OCI-LY1 (cell line): ENCODE results near the gene PRR9.
"Not testable (repeated sequence)": the region's sequence is repeated elsewhere in the genome, so short reads cannot be mapped to it uniquely, and the experiment has no call there.

Source experiments
- EZH2 ChIP-seq: fragments of 200-600 bp; sonication (generic), shearing (Covaris generic); IDR thresholded peaks from 2 replicates; pipeline ENCODE4 v1.8.0; 2017; ENCODE audit warnings: borderline replicate concordance, mixed run types, mild to moderate bottlenecking, antibody characterized with exemption, low read length, moderate library complexity, mixed read lengths
- TF ChIP-seq, protein P1 (sequence below): fragments of 200-600 bp; sonication (generic), shearing (Covaris generic); IDR thresholded peaks from 2 replicates; pipeline ENCODE4 v1.5.1; 2017; ENCODE audit warnings: mild to moderate bottlenecking, antibody characterized with exemption, low read length, moderate library complexity, mixed read lengths

DNA sequence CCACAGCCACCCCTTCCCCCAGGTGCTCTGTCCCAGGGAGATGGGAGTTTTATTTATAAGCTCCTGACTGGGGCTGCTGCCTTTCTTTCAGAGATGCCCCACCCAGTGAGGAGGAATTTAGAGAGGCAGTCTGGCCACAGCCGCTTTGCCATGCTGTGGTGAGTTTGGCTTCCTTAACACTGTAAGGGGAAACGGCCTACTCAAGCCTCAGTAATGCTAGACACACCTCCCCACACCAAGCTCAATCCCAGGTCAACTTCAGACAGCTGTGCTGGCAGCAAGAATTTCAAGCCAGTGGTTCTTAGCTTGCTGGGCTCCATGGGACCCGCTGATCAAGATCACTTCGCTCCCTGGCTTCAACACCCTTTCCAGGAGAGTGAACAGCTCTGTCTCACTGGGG is 29.1 kb upstream of the PRR9 start:
- TF ChIP-seq, protein P1, sequence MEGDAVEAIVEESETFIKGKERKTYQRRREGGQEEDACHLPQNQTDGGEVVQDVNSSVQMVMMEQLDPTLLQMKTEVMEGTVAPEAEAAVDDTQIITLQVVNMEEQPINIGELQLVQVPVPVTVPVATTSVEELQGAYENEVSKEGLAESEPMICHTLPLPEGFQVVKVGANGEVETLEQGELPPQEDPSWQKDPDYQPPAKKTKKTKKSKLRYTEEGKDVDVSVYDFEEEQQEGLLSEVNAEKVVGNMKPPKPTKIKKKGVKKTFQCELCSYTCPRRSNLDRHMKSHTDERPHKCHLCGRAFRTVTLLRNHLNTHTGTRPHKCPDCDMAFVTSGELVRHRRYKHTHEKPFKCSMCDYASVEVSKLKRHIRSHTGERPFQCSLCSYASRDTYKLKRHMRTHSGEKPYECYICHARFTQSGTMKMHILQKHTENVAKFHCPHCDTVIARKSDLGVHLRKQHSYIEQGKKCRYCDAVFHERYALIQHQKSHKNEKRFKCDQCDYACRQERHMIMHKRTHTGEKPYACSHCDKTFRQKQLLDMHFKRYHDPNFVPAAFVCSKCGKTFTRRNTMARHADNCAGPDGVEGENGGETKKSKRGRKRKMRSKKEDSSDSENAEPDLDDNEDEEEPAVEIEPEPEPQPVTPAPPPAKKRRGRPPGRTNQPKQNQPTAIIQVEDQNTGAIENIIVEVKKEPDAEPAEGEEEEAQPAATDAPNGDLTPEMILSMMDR = not testable (repeated sequence)
- TF ChIP-seq EZH2 = not testable (repeated sequence)
